GM19043 (cell line): ENCODE measurements around the gene CDH12.

Source experiments
- ATAC-seq: cut with Tn5 transposase; IDR thresholded peaks from one replicate; pipeline ENCODE4 v1.9.1; 2021; ENCODE audit warnings: low read depth; ENCODE audit not compliant: unreplicated experiment

CDH12 gene

DNA sequence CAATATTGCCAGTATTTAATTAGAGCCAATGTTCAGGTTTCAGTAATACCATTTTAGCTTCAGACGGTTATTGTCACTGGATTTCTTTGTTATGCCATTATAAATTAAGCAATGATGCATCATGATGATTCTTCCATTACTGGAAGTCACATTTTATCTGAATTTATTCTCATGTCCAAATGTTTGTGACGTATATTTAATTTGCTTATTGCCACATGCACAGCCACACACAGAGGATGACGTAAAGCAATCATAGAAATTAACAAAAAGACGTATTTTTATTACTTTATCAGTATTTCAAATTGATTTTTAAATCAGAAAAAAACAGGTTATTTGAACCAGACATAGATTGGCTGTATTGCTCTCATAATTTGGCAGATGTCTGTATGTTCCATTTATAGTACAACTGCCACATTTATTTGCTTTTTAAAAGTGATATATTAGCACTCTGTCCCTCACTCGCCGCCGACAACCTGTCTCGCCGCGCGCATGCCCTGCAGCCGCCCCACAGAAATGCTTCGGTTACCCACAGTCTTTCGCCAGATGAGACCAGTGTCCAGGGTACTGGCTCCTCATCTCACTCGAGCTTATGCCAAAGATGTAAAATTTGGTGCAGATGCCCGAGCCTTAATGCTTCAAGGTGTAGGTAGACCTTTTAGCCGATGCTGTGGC lies 970.9 kb downstream of the CDH12 start:
- no peak for ATAC-seq

DNA sequence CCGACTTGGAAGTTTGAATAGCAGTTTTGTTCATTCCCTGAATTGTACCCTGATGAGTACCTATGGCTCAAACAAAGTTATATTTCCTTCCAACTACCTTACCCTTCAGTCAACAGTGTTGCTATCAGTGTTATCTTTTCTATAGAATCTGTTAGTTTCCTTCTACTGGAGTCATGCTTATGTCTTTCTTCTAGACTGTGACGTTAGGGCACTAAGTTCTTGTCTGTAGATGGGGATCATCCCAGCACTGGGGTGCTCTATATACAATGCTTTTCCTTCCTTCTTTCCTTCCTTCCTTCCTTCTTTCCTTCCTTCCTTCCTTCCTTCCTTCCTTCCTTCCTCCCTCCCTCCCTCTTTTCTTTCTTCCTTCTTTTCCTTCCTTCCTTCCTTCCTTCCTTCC lies 973.0 kb downstream of the CDH12 start:
- no peak for ATAC-seq

DNA sequence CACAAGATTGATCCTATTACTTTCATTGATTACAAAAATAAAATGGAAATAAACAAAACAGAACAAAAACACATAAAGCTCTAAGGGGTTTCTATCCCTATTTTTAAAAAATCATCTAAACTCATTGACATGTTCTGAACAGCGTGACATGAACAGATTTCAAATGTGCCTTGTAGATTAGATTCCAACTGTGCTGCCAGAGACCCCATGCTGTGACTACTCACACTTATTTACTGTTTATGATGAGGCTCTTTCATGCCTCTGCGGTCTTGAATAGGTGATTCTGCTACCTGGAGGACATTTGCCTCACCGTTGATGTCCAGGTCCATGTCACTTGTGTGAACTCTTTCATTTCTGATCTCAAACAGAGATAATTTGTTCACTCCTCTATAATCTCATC lies 990.2 kb downstream of the CDH12 start:
- ATAC-seq: no peak

DNA sequence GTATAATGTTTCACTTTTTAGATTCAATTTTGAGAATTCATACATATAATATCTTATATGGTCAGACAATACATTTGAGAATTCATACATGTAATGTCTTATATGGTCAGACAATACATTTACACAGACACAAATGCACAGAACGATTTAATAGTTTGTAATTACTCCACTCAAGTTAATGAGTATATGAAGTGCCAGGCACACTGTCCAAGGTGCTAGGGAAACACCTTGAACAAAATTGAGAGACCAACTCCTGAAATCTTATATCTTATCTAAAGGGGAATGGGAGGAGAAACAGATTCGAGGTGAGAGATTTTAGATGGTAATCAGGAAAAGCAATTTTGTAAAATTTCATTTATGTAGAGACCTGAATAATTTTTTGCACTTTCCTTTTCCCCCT lies 994.7 kb downstream of the CDH12 start:
- ATAC-seq: no peak

DNA sequence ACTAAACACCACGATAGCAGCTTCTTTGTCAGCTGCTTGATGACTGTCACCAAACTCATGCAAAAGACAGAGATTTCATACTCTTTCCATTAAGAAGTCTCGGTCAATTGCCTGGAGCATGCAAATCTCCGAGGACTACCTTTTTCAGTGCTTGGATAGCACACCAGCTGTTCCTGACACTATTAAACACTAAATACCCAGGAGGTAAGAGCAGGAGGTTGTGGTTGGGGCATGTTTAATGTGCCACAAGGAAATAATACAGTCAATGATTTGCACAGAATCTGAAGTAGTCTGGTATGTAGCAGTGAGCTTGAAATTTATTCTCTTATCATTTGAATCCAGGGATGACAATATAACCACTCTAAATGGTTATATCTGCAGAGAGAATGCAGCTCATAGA lies 996.2 kb downstream of the CDH12 start:
- ATAC-seq: no peak

DNA sequence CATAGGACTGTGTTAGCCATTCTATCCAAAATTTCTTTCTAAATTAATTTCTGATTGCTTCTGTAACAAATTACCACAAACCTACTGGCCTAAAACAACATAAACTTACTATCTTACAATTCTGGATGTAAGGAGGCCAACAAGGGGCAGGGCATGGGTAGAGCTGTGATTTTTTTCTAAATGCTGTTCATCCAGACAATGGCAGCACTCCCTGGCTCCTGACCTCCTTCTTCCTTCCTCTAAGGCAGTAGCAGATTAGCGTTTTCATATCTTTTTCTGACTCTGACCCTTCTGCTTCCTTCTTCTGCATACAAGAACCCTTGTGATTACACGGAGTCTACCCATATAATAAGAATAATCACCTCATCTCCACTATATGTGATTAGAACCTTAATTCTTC lies 1005.8 kb downstream of the CDH12 start:
- no peak for ATAC-seq

DNA sequence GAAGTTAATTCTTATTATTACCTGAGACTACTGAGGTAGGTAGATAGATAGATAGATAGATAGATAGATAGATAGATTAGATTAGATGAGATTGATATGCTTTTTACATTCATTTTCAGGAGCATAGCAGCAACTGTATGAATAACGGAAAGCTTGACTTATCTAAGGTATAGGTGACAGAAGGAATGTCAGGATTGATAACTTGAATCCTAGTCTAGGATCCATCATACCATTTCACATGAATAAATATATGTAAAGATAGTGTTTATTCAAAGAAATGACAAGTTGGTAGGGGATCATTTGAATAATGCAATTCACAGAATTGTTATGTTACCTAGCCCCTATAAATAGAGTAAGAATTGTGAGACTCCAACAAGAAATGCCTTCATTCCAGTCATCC lies 1008.2 kb downstream of the CDH12 start:
- no peak for ATAC-seq

DNA sequence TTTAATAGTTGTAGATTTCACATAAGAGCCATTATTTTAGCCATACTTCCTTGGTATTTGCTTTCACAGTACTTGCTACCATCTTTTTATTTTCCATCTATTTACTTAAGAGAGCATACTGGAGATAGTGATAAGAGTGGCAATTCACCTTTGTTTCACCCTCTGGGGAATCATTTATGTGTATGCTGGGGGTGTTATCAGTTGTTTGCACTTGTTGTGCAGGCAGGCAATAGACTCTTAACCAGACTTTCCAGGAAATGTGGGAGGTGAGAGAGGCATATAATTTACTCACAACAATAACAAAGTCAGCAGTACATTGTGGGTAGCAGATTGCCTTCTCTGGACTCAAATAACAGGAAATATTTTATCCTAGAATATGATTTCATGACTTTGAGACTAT lies 1018.3 kb downstream of the CDH12 start:
- ATAC-seq: no peak

DNA sequence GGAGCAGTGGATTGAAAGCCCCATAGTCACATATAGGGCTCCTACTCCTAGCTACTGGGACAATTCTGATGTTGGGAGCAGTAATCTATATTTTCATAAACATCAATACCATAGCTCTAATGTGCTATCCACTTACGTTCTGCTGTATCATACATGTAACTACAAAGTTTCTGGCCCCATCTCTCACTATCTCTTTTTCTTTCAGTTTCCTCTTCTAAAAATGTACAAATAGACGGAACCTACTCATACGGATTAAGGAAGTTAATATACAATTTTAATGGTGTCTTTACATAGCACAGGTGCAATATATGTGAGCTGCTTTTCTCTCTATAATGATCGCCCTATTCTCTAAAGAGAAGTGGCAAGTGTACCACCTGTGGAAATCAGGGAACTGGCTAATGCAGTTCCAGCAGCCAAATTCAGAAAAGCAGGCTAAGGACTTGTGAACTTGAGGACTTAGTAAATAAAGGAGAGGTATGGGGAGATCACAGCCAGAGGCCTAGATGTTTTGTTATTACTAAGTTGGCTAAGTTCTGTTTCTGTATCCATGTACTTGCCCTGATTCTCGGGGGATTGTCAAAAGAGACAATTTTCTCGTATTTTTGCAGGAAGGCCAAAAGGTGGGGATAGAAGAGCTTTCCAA lies 1021.9 kb downstream of the CDH12 start:
- ATAC-seq: peak; percentile 68

DNA sequence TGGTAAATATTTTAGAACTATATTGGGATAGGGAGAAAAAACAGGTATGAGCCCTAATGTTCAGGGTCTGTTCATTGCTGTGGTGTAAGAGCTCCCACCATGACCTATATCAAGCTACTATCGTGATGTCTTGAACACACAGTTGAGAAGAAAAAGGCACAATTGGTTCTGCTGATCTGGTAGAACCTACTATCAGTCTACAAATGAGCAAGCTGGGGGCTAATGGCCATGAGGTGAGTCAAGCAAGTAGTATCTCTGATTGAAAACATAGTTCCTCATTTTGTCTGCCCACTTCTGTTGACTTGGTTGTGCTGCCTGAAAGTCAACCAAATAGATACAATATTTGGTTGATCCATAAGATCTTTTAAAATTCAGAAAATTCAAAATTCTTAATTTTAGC lies 1026.3 kb downstream of the CDH12 start:
- ATAC-seq: no peak

DNA sequence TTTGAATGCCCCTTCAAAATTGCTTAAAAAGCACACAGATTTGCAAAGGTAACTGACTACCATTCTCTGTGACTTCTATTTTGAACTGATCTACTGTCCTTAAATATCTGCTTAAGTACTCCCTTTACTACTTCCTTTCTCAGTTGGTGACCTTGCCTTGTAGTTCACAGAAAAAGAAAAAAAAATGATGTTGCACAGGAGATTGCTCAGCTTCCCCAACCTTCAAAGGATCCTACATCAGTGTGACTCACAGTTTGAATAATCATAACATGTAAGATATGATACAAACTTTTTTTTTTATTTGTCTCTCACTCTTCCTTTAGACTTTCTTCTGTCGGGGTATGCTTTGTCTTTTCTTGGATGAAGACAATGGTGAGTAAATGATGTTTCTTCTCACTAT lies 1029.6 kb downstream of the CDH12 start:
- ATAC-seq: no peak

DNA sequence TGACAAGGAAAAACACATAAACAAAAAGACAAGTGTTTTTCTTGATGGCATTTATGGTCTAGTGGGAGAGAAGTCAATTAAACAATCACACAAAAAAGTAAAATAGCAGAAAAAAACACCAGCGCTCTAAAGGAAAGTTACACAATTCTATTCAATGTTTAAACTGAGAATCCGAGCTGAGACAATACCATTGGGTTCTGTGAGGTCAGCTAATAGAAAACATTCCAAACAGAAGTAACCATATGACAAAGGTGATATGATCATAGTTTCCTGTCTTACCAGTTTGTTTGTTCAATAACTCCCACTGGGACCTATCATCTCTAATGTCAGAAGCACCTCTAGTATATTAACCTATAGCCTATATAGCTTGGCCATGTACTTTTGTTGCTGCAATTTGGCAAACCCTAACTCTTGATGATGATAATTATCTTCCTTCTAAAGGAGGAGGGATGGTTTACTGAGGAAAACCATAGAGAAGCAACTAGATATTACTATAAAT lies 1030.0 kb downstream of the CDH12 start:
- ATAC-seq: no peak

DNA sequence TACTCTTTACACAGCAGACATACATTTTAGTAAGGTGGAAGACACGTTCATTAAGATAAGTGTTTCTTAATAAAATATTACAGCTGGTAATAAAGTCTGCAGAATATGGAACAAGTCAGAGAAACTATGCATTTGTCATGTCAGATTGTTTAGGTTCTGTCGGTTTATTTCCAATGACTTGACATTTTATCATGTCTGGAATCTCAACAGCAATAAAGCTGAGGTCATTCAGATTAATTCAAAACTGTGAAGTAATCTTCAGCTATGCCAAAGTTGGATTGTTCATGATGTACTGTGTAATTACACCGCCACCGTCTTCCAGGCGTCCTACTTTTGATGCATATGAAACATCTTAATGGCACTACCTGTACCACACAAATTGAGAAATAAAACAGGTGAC lies 1032.6 kb downstream of the CDH12 start:
- no peak for ATAC-seq

DNA sequence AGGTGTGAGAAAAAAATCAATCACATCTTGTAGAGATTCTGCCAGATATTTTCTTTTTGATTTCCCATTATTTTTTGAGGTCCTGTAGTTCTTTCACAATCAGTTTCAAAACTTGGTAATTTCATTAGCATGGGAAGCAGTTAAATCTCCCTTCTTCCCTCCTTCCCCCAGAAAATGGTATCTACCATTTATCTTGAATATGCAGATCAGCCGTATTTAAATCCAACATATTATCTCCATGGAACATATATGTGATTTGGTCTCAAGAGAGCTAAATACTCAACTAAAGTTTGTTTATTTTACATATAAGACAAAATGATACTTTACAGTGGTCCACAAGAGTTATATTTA lies 1034.8 kb downstream of the CDH12 start:
- ATAC-seq: no peak

DNA sequence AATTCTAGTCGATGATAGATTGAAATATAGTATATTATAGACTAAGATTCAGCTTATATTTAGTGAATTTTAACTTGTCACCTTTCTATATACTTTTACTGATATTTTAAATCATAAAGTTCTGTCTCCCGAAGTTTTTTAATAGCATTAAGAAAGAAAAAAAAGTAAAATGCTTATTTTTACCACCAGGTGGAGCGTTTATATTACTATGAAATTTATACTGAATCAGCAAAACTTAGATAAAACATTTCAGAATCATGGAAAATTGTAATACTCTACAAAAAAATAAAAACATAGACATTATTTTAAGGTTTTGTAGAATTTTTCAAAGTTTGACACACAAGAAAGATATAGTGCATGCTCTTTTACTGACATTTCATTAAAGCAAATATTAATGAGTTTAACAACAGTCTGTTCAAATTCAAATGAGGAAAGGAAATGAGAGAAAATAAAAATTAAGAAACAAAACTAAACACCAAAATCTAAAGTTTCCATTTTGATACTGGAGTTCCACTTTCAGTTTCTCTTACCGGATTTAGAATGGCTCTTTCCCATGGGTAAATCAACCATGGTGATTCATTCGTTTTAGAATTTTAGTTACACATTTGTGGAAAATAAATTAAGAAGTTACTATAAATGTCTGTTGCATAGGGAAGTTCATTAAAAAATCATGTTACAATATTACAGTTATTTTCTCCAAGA lies 1035.3 kb downstream of the CDH12 start:
- no peak for ATAC-seq

DNA sequence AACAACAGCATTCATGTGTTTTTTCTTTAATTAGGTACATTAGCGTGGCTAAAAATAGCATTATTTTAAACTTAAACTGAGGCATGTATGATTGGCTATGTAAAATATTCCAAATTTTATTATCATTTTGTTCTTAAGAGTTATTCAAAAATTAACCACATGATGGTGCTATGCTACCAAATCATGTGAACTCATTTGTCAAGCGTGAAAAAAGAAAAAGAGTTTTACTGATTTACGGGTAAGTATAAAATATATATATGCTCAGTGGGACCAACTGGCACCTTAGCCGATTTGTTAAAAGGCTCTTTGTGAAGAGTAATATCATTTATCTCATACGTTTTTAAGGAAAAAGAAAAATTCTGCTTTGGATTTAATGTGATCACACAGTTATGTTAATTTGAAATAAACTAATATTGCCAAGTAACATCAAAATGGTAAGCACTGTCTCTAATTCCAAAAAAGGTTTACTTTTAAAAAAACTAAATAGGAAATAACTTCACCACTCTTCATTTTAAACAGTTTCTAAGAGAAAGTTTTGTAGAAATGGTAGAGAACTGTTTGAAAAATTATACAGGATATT lies 1042.3 kb downstream of the CDH12 start:
- ATAC-seq: no peak

DNA sequence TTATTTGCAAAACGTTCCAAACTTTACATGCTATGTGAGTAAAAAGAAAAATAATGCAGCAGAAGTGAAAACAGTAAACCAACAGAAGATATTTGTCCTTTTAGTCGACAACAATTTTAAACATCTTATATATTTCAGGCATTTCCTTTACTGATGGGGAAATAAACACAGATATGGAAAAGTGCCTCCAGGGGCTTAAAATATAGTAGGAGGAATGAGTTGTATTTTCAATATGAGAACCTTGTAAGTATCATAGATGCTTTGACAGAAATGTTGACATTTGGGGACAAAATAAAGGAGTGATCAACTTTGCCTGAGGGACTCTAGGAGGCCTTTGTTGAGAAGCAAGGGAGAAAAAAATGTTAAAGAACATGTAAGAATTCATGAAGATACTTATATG lies 1043.5 kb downstream of the CDH12 start:
- ATAC-seq: no peak

DNA sequence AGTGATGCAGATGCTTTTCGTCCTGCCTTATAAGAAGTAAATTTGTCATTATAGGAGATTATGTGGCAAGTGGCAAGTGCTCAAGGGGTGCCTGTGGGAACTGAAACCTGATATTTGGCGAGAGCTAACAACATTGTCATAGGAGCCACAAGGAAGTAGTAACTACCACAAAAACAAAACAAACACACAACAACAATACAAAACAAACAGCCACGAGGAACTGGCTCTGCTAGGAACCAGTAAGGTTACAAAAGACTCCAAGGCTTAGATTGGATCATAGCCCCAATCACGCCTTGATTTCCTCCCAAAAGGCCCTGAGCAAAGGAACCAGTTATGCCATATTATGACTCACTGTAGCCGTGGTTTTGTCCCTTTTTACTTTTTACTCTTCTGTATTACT lies 1045.2 kb downstream of the CDH12 start:
- no peak for ATAC-seq

DNA sequence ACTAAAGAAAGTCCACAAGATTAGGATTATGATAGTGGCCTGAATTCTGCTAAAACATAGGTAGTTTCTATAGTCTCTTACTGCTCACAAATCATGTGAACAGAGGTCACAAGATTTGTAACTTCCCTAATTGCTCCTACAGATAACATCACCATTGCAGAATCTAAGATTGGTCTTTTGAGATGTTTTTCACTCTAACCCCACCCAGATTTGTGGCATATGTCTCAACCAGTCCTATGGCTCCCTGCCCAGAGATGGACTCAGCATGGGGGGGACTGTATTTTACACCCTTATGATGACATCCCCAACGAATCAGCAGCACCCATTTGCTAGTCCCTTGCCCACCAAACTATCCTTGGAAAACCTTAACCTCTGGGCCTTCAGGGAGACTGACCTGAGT lies 1046.2 kb downstream of the CDH12 start:
- ATAC-seq: no peak

DNA sequence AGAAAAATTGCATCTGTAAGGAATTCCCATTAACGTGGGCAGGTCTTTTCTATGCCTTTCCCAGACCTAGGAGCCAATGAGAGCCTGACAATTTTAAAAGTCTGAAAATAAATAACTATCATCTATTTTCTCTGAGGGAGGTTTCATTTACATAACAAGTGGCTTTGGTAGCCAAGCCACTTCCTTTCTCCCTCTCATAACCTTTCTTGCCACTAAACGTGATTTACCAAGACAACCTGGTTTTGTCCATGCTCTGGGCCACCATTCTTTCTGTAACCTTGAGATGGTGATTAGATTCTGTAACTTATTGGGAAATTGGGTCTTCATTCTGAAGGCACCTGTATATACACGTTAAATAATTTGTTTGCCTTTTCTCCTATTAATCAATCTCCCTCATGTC lies 1046.9 kb downstream of the CDH12 start:
- no peak for ATAC-seq

DNA sequence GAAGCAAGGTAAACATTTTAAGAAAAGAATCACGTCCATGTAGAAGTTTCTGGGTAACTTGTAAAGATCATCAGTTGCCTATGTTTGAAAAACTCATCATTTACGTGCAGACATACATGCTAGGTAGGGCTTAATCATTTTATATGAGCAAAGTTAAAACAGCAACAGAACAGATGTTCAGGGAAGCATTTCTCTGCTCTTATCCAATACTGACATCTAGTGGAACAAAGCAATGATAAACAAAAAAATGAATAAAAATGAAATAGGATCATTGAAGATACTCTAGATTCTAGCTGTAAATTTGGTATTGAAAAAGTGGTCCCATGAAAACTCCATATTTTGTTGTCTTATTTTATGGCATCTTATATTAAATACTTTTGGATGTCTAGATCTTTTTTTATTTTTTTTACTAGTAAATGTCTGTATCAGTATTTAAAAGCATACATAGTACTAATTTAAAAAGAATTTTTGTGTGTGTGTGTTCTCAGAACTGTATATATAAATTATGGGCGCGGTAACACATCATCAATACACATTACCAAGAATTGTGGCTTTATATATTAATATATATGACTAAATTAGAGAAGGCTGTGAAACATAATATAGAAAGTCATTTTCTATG lies 1050.2 kb downstream of the CDH12 start:
- peak; percentile 40 for ATAC-seq
